Measurements from ENCODE around the gene SLC9A7. TPM values are rescaled to one million over a fixed set of nuclear protein-coding genes. Genes with fewer than 3 reads are reported as not detected.
A peak's percentile ranks its signal among the peaks of the same experiment; 100 is the strongest.

The SLC9A7 gene
- total and polyA plus RNA-seq, 4 donors: 2.3 to 13.2 (median 3.1) TPM

GRCh38 chrX:46793386-46794143 is 34.6 kb upstream of the SLC9A7 start (continued):
- TF ChIP-seq, protein P1, sequence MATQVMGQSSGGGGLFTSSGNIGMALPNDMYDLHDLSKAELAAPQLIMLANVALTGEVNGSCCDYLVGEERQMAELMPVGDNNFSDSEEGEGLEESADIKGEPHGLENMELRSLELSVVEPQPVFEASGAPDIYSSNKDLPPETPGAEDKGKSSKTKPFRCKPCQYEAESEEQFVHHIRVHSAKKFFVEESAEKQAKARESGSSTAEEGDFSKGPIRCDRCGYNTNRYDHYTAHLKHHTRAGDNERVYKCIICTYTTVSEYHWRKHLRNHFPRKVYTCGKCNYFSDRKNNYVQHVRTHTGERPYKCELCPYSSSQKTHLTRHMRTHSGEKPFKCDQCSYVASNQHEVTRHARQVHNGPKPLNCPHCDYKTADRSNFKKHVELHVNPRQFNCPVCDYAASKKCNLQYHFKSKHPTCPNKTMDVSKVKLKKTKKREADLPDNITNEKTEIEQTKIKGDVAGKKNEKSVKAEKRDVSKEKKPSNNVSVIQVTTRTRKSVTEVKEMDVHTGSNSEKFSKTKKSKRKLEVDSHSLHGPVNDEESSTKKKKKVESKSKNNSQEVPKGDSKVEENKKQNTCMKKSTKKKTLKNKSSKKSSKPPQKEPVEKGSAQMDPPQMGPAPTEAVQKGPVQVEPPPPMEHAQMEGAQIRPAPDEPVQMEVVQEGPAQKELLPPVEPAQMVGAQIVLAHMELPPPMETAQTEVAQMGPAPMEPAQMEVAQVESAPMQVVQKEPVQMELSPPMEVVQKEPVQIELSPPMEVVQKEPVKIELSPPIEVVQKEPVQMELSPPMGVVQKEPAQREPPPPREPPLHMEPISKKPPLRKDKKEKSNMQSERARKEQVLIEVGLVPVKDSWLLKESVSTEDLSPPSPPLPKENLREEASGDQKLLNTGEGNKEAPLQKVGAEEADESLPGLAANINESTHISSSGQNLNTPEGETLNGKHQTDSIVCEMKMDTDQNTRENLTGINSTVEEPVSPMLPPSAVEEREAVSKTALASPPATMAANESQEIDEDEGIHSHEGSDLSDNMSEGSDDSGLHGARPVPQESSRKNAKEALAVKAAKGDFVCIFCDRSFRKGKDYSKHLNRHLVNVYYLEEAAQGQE (IDR thresholded peaks at IDR 0.05): no peak
- TF ChIP-seq RAD21 (IDR thresholded peaks at IDR 0.05): no peak

DNA sequence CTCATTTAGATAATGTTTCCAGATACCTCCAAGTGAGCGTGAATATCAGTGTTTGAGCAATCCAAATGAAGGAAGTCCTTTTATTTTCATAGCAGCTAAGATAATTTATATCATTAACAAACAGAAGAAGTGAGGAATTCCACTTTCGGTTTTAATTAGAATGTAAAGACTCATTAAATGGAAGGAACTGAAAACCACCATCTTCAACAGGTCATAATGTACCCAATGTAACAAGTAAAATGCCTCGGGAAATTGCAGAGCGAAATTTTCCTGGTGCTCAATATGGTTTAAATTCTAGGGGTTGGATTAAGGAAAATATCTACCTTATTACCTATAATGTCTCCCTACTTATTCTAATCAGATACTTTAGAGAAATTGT is 33.9 kb upstream of the SLC9A7 start:
- no peaks in the 10 kb centered on the region for H3K27me3 ChIP-seq (ENCODE audit: control insufficient read depth in 4 of 4, insufficient read depth in 4 of 4, low read length in 3 of 4)
- peak overlapping the region; percentile 13 to 79 for H3K27ac ChIP-seq (ENCODE audit: low read depth in 1 of 2, low read length in 2 of 2)
- no peaks in the 10 kb centered on the region for H3K9me3 ChIP-seq (ENCODE audit: control insufficient read depth in 4 of 4, low read length in 3 of 4)
- DNase-seq (ENCODE audit: low spot score): no peak
- no peak overlapping the region for H3K4me3 ChIP-seq (ENCODE audit: low read depth in 1 of 3, low read length in 3 of 3)
- TF ChIP-seq CTCF (IDR thresholded peaks at IDR 0.05; ENCODE audit: low read depth, low read length, missing input control) (no peak), YY1 (IDR thresholded peaks at IDR 0.05) (no peak), ATF3 (IDR thresholded peaks at IDR 0.05) (no peak), FOXA1 (IDR thresholded peaks at IDR 0.05) (no peak), MAX (IDR thresholded peaks at IDR 0.05) (no peak), JUND (IDR thresholded peaks at IDR 0.05) (no peak), HNF4G (IDR thresholded peaks at IDR 0.05) (no peak), RAD21 (IDR thresholded peaks at IDR 0.05) (no peak), ZBTB33 (IDR thresholded peaks at IDR 0.05) (no peak), GABPA (IDR thresholded peaks at IDR 0.05 in 1 of 2, conservative IDR thresholded peaks at IDR 0.05 in 1 of 2) (no peak), FOXA2 (IDR thresholded peaks at IDR 0.05) (no peak), NR2F2 (IDR thresholded peaks at IDR 0.05) (no peak), HNF4A (conservative IDR thresholded peaks at IDR 0.05) (no peak), TAF1 (conservative IDR thresholded peaks at IDR 0.05) (no peak), SP1 (IDR thresholded peaks at IDR 0.05) (no peak), RXRA (IDR thresholded peaks at IDR 0.05) (no peak)
- TF ChIP-seq, protein P1 (IDR thresholded peaks at IDR 0.05): no peak
- WGBS: 42% methylated on average over 4 of the region's 4 CpGs
- no peak overlapping the region for H3K9ac ChIP-seq (ENCODE audit: low read depth in 1 of 2, low read length in 2 of 2)
- no peaks in the 10 kb centered on the region for H3K36me3 ChIP-seq (ENCODE audit: control insufficient read depth in 4 of 4, insufficient read depth in 3 of 4, low read depth in 1 of 4, low read length in 3 of 4)
- H3K4me1 ChIP-seq (ENCODE audit: control insufficient read depth in 4 of 4, insufficient read depth in 4 of 4, low read length in 3 of 4): peaks cover 0 to 9% (median 6%) of the 10 kb centered on the region in 4 donors
